Psoas muscle (tissue), 8 donors: ENCODE results near the gene EYS. TPM values are rescaled to one million over a fixed set of nuclear protein-coding genes. Genes with fewer than 3 reads are reported as not detected.
"Not testable (repeated sequence)": the region's sequence is repeated elsewhere in the genome, so short reads cannot be mapped to it uniquely, and the experiment has no call there.

Experiments
- ATAC-seq, 4 donors: fragments of 200-7000 bp; cut with Tn5 transposase; one replicate each; pipeline ENCODE4 v1.9.1; 2020; ENCODE audit warnings: moderate library complexity in 3 of 4, mild to moderate bottlenecking in 2 of 4
- DNase-seq, 2 donors: peaks; one replicate each; pipeline ENCODE4 v3.0.0-alpha.2; 2020
- H3K27ac ChIP-seq: fragments of 200-600 bp; one replicate; pipeline ENCODE4 v1.8.0; 2022
- H3K27me3 ChIP-seq, 3 donors: fragments of 200-600 bp in 1 of 3; one replicate each; pipeline versions ENCODE4 v1.6.1 to v1.8.0; 2013 to 2022; ENCODE audit warnings: low read length in 2 of 3, mild to moderate bottlenecking in 2 of 3, moderate library complexity in 1 of 3; ENCODE audit not compliant: insufficient read depth in 3 of 3
- H3K36me3 ChIP-seq, 2 donors: fragments of 200-600 bp in 1 of 2; one replicate each; pipeline versions ENCODE4 v1.6.1 to v1.8.0; 2013 to 2022; ENCODE audit warnings: low read depth in 1 of 2, mild to moderate bottlenecking in 1 of 2, moderate library complexity in 1 of 2; ENCODE audit not compliant: insufficient read depth in 1 of 2
- H3K4me1 ChIP-seq: fragments of 200-600 bp; one replicate; pipeline ENCODE4 v1.8.0; 2022
- H3K4me3 ChIP-seq: fragments of 200-600 bp; one replicate; pipeline ENCODE4 v1.8.0; 2022; ENCODE audit warnings: mild to moderate bottlenecking
- H3K9me3 ChIP-seq: fragments of 200-600 bp; one replicate; pipeline ENCODE4 v1.8.0; 2022
- WGBS, 3 donors: extraction: QIAGEN DNeasy Blood & Tissue Kit; methylation state at CpG; one replicate each; pipeline versions ENCODE4 v1.1.6 to v1.1.7; 2013; 5-methylcytosine and 5-hydroxymethylcytosine counted together
- intact Hi-C, 2 donors: fragments of 100-400 bp; cut with DNase I; formaldehyde crosslinking; loops; one replicate each; pipeline versions ENCODE4 v1.11.0 to v1.14.2; 2022
- polyA plus RNA-seq, 3 donors: library from polyadenylated mRNA; stranded (reverse); fragments of 200-250 nt; gene quantifications; one replicate each; pipeline ENCODE4 v1.2.3, GENCODE V29; 2013
- total RNA-seq, 4 donors: library from RNA; stranded (reverse); fragmentation: NEBNext Ultra II Directional in 2 of 4; extraction: Animal tissue kit (Norgen Biotek cat#: 25700) in 2 of 4; gene quantifications; one replicate each; pipeline versions ENCODE4 v1.2.1 to v1.2.4, GENCODE V29; 2021 to 2023
- TF ChIP-seq, protein P1 (sequence below): fragments of 200-600 bp; IDR thresholded peaks from one replicate; pipeline ENCODE4 v1.8.0; 2022; ENCODE audit warnings: antibody characterized with exemption
- donor health status: healthy with polysubstance abuse.
- donor health status: DM: no; HTN: no; CAD: no; lungs with moderate emphysema.
- donor health status: Bipolar disorder and iron deficiency.
- donor health status: healthy.
- donor health status: DM: yes; HTN: yes; CAD: no.
- donor health status: DM: no; HTN: no; CAD: no.
- donor health status: DM: no; HTN: no; CAD: no.
- donor health status: DM: yes; HTN: yes; CAD: no.

EYS gene
- total and polyA plus RNA-seq, 7 donors = under 0.01 TPM; not detected in 6

DNA sequence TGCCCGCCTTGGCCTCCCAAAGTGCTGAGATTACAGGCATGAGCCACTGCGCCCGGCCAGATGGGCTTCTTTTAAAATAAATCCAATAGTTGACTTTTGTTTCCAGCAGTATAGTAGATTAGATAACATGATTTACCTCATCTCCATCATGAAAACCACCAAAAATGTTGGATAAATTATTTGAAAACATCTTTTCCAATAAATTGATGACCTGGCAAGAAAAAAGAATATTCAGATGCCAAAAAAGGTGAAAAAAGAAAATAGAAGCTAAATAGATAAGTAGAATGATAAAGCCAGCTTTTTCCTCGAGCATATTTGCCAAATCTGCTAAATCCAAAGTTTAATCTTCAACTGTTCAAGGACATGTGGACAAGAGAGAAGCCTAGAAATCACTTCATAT, 1962.2 kb downstream of the EYS start:
- Histone ChIP-seq H3K27me3 (no peaks in the 10 kb centered on the region), H3K27ac (no peak overlapping the region), H3K4me1 (no peaks in the 10 kb centered on the region), H3K36me3 (no peaks in the 10 kb centered on the region), H3K9me3 (no peaks in the 10 kb centered on the region), H3K4me3 (no peak overlapping the region)
- TF ChIP-seq, protein P1, sequence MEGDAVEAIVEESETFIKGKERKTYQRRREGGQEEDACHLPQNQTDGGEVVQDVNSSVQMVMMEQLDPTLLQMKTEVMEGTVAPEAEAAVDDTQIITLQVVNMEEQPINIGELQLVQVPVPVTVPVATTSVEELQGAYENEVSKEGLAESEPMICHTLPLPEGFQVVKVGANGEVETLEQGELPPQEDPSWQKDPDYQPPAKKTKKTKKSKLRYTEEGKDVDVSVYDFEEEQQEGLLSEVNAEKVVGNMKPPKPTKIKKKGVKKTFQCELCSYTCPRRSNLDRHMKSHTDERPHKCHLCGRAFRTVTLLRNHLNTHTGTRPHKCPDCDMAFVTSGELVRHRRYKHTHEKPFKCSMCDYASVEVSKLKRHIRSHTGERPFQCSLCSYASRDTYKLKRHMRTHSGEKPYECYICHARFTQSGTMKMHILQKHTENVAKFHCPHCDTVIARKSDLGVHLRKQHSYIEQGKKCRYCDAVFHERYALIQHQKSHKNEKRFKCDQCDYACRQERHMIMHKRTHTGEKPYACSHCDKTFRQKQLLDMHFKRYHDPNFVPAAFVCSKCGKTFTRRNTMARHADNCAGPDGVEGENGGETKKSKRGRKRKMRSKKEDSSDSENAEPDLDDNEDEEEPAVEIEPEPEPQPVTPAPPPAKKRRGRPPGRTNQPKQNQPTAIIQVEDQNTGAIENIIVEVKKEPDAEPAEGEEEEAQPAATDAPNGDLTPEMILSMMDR = no peak
- ATAC-seq = no peak
- no peak for DNase-seq
- intact Hi-C loops = no loop called here
- WGBS, 3 donors = 82 to 85% (median 84%) methylated on average over 4 of the region's 4 CpGs

DNA sequence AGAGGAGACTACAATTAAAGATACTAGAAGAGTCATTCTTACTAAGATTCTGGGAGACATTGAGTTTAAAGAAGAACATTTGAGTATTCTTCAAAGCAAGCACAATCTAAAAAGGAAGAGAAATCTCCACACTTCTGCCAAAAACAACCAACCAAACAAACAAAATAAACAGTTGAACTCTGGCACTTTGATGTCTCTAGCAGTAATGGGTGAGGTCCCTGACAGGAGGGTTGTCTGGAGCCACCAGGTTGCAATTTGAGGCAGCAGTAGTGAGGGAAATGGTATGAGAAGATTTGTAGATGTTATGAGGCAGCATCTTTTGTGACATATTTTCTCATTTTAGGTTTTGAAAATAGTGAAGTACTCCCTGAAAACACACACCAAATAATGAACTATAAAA, 1963.3 kb downstream of the EYS start:
- H3K27me3 ChIP-seq = no peaks in the 10 kb centered on the region
- ATAC-seq (no peak), DNase-seq (no peak)
- no peak overlapping the region for H3K4me3 ChIP-seq
- no peaks in the 10 kb centered on the region for H3K9me3 ChIP-seq
- no peaks in the 10 kb centered on the region for H3K4me1 ChIP-seq
- intact Hi-C loops = no loop called here
- TF ChIP-seq, protein P1 = no peak
- H3K27ac ChIP-seq = no peak overlapping the region
- no peaks in the 10 kb centered on the region for H3K36me3 ChIP-seq

DNA sequence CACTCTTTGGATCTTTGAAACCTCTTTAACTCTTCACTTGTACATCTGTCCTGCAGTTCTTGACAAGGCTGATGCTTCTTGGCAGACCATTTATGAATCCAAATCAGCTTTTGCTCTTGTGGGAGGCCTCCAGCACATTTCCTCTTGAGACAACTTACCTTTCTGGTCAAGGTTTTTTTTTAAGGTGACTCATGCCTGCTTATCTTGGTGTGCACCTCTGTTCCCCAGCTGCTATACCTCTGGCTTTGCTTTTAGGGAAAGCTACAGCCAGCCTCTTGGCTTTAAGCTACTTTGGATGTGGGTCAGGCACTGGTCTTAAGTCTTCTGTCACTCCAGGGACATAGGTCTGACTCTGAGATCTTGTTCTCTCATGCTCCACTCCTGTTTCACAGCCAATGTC, 1965.0 kb downstream of the EYS start:
- DNase-seq (no peak), ATAC-seq (no peak)
- intact Hi-C loops = no loop called here
- Histone ChIP-seq H3K4me1 (no peaks in the 10 kb centered on the region), H3K27ac (no peak overlapping the region), H3K27me3 (no peaks in the 10 kb centered on the region), H3K9me3 (no peaks in the 10 kb centered on the region), H3K4me3 (no peak overlapping the region), H3K36me3 (no peaks in the 10 kb centered on the region)
- TF ChIP-seq, protein P1 = no peak

DNA sequence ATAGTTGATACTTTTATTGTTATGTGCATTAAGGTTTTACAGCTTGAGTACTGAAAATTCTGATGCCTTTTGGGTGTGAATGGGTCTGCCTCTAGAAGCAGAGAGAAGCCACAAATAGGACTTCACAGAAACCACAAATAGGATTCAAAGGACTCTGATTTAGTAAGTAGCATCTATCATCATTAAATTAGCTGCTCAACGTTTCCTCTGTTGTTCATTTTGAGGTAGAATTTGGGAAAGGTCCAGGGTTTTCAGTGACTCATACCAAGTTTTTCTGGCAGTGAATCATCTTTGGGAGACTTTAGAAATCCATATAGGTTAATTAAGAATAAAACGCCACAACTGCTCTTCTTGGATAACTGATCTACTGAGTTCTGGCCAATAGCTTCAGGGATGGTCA, 1966.3 kb downstream of the EYS start:
- no peak overlapping the region for H3K4me3 ChIP-seq
- ATAC-seq (no peak), DNase-seq (no peak)
- no peaks in the 10 kb centered on the region for H3K36me3 ChIP-seq
- 30 to 45% (median 31%) methylated on average over 2 of the region's 2 CpGs for WGBS, 3 donors
- H3K27ac ChIP-seq = no peak overlapping the region
- no peaks in the 10 kb centered on the region for H3K9me3 ChIP-seq
- H3K27me3 ChIP-seq = no peaks in the 10 kb centered on the region
- intact Hi-C loops = no loop called here
- TF ChIP-seq, protein P1 = no peak
- H3K4me1 ChIP-seq = no peaks in the 10 kb centered on the region

DNA sequence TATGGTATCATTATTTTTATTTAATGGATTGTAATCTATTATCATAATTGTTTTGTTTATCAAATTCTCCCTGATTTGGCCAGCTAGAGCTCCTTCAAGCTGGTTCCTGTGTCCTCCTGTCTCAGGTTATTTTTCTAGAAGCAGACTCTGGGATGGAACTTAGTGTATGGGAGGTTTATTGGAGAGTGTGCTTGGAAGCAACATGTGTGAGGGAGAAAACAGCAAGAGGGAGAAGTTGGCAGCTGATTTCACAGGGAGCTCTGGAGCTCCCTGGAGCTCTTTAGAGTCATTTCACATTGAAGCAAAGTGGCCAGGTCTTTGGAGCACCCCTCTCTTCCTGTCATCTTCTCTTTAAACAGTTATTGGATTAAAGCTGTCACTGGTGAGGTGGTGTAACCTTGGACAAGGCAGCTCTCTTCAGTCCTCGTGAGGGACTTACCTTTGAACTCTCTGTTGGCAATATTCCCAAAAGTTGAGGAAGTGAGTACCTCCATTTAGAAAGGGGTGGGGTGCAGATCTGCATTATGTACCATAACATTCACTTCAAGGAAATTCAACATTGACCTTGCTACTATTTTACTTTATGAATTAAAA, 1967.8 kb downstream of the EYS start:
- TF ChIP-seq, protein P1 = no peak
- H3K4me1 ChIP-seq = no peaks in the 10 kb centered on the region
- intact Hi-C loops = no loop called here
- no peaks in the 10 kb centered on the region for H3K9me3 ChIP-seq
- WGBS, 3 donors = 40 to 44% (median 40%) methylated on average over 1 of the region's 1 CpG
- DNase-seq (no peak), ATAC-seq (no peak)
- H3K36me3 ChIP-seq = no peaks in the 10 kb centered on the region
- H3K27ac ChIP-seq = no peak overlapping the region
- no peak overlapping the region for H3K4me3 ChIP-seq
- H3K27me3 ChIP-seq = no peaks in the 10 kb centered on the region

DNA sequence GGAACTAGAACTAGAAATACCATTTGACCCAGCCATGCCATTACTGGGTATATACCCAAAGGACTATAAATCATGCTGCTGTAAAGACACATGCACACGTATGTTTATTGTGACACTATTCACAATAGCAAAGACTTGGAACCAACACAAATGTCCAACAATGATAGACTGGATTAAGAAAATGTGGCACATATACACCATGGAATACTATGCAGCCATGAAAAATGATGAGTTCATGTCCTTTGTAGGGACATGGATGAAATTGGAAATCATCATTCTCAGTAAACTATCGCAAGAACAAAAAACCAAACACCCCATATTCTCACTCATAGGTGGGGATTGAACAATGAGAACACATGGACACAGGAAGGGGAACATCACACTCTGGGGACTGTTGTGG, 1968.8 kb downstream of the EYS start:
- ATAC-seq, intact Hi-C loops: not testable (repeated sequence)

More for the DNA sequence above, 1968.8 kb downstream of the EYS start:
- H3K4me3 ChIP-seq, H3K36me3 ChIP-seq, DNase-seq, H3K9me3 ChIP-seq, H3K4me1 ChIP-seq, H3K27ac ChIP-seq, H3K27me3 ChIP-seq: not testable (repeated sequence)
- WGBS, 3 donors = 80 to 100% (median 98%) methylated on average over 2 of the region's 2 CpGs
